Mesodermal cell (in vitro differentiated cells): ENCODE measurements around the gene LBX2.

Source experiments
- H3K27ac ChIP-seq: 2 replicates; pipeline ENCODE4 v1.7.0; 2013; ENCODE audit warnings: mild to moderate bottlenecking, low read depth, low read length, moderate library complexity; ENCODE audit not compliant: severe bottlenecking
- H3K36me3 ChIP-seq: 2 replicates; pipeline ENCODE4 v1.7.1; 2013; ENCODE audit warnings: mild to moderate bottlenecking, low read length, moderate library complexity; ENCODE audit not compliant: control insufficient read depth, insufficient read depth
- H3K4me1 ChIP-seq: one replicate; pipeline ENCODE4 v1.7.1; 2013; ENCODE audit warnings: mild to moderate bottlenecking, low read length; ENCODE audit not compliant: insufficient read depth, control insufficient read depth, poor library complexity, severe bottlenecking
- H3K4me3 ChIP-seq: 2 replicates; pipeline ENCODE4 v1.7.0; 2013; ENCODE audit warnings: low read length, control low read depth, mild to moderate bottlenecking; ENCODE audit not compliant: insufficient read depth, poor library complexity, severe bottlenecking; ENCODE audit errors: extremely low read depth
- H3K9me3 ChIP-seq: 2 replicates; pipeline ENCODE4 v1.7.1; 2013; ENCODE audit warnings: mild to moderate bottlenecking, low read length, moderate library complexity; ENCODE audit not compliant: control insufficient read depth
- WGBS, 2 experiments: methylation state at CpG; one replicate each; pipeline ENCODE4 v1.1.5; 2013; ENCODE audit warnings: missing lambda C conversion rate in 2 of 2; ENCODE audit not compliant: insufficient coverage in 2 of 2; 5-methylcytosine and 5-hydroxymethylcytosine counted together

LBX2 gene

GRCh38 chr2:74534411-74534810 is 35.0 kb upstream of the LBX2 start:
- no peak overlapping the region for H3K4me3 ChIP-seq
- WGBS, 2 experiments: 91 to 95% methylated on average over 10 of the region's 12 CpGs

DNA sequence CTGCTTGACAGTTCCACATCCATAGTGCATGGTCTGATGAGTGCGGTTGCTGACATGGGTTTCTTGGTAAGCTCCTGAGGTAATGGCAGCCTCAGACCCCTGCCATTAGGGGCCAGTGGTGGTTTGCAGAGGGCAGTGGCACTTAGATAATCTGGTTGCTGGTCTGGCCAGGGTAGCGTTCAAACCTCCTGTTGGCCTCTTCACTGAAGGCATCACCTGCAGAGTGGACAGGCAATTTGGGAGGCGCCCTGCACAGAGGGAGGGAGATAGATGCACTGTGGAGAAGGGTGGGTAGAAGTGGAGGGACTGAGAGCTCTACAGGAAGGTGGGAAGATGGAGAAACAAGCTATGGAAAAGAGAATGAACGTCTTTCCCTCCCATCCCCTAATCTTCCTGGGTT is 34.1 kb upstream of the LBX2 start:
- Histone ChIP-seq H3K4me3 (no peak overlapping the region), H3K9me3 (no peaks in the 10 kb centered on the region), H3K4me1 (peaks cover 14% of the 10 kb centered on the region), H3K27ac (no peak overlapping the region), H3K36me3 (peaks cover 37% of the 10 kb centered on the region)
- WGBS, 2 experiments: 97 to 100% methylated on average over 4 of the region's 4 CpGs

More at GRCh38 chr2:74534411-74534810, 35.0 kb upstream of the LBX2 start:
- peaks cover 35% of the 10 kb centered on the region for H3K36me3 ChIP-seq
- no peaks in the 10 kb centered on the region for H3K9me3 ChIP-seq
- peaks cover 9% of the 10 kb centered on the region for H3K4me1 ChIP-seq
- no peak overlapping the region for H3K27ac ChIP-seq

GRCh38 chr2:74532222-74532621 is 32.8 kb upstream of the LBX2 start:
- Histone ChIP-seq H3K27ac (no peak overlapping the region), H3K4me3 (no peak overlapping the region), H3K9me3 (no peaks in the 10 kb centered on the region), H3K36me3 (peaks cover 50% of the 10 kb centered on the region), H3K4me1 (peaks cover 17% of the 10 kb centered on the region)

GRCh38 chr2:74531666-74532065 is 32.3 kb upstream of the LBX2 start:
- 86 to 87% methylated on average over 4 to 7 of the region's 7 CpGs for WGBS, 2 experiments
- H3K4me3 ChIP-seq: no peak overlapping the region
- H3K36me3 ChIP-seq: peaks cover 55% of the 10 kb centered on the region
- peaks cover 12% of the 10 kb centered on the region for H3K4me1 ChIP-seq
- H3K27ac ChIP-seq: no peak overlapping the region
- H3K9me3 ChIP-seq: no peaks in the 10 kb centered on the region

DNA sequence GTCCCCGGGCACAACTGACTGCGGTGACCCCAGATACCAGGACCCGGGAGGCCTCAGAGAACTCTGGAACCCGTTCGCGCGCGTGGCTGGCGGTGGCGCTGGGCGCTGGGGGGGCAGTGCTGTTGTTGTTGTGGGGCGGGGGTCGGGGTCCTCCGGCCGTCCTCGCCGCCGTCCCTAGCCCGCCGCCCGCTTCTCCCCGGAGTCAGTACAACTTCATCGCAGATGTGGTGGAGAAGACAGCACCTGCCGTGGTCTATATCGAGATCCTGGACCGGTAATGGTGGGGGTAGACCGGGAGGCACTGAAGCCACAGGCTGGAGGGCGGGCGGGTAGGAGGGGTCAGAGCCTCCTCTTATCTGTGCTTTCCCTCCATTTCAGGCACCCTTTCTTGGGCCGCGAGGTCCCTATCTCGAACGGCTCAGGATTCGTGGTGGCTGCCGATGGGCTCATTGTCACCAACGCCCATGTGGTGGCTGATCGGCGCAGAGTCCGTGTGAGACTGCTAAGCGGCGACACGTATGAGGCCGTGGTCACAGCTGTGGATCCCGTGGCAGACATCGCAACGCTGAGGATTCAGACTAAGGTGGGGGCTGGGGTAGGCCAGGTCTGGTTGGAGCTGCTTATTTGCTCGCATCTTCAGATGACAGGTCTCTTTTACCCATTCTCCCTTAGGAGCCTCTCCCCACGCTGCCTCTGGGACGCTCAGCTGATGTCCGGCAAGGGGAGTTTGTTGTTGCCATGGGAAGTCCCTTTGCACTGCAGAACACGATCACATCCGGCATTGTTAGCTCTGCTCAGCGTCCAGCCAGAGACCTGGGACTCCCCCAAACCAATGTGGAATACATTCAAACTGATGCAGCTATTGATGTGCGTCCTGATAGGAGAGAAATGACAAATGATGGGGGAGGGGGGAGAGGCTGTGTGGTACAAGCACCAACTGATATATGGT is 31.1 kb upstream of the LBX2 start:
- Histone ChIP-seq H3K9me3 (no peaks in the 10 kb centered on the region), H3K4me3 (peak overlapping the region; percentile 98), H3K27ac (peak overlapping the region; percentile 49), H3K36me3 (peaks cover 65% of the 10 kb centered on the region), H3K4me1 (peaks cover 12% of the 10 kb centered on the region)
- WGBS, 2 experiments: 16 to 17% methylated on average over 32 to 39 of the region's 54 CpGs

GRCh38 chr2:74529357-74530238 is 30.2 kb upstream of the LBX2 start, which contains the start of the genes AUP1 and HTRA2:
Gene AUP1, minus strand, starts transcription at chr2:74529706. Its CDS starts 77 bp downstream, at chr2:74529629.
Gene HTRA2, plus strand, starts transcription at chr2:74529933. Its CDS starts 74 bp downstream, at chr2:74530007.
- Histone ChIP-seq H3K4me1 (peaks cover 12% of the 10 kb centered on the region), H3K27ac (peak within 1 kb of the TSS; percentile 64), H3K9me3 (no peaks in the 10 kb centered on the region), H3K4me3 (peak within 1 kb of the TSS; percentile 98), H3K36me3 (peaks cover 68% of the 10 kb centered on the region)
- 0% methylated on average over 70 to 86 of the region's 87 CpGs for WGBS, 2 experiments

- WGBS, 2 experiments: 0 to 10% methylated on average over 16 to 22 of the region's 29 CpGs
- H3K9me3 ChIP-seq: no peaks in the 10 kb centered on the region
- H3K36me3 ChIP-seq: peaks cover 62% of the 10 kb centered on the region
- H3K4me3 ChIP-seq: peak overlapping the region; percentile 98
- H3K4me1 ChIP-seq: peaks cover 12% of the 10 kb centered on the region
- peak overlapping the region; percentile 64 for H3K27ac ChIP-seq
Observed at GRCh38 chr2:74528600-74529356, 29.4 kb upstream of the LBX2 start.

DNA sequence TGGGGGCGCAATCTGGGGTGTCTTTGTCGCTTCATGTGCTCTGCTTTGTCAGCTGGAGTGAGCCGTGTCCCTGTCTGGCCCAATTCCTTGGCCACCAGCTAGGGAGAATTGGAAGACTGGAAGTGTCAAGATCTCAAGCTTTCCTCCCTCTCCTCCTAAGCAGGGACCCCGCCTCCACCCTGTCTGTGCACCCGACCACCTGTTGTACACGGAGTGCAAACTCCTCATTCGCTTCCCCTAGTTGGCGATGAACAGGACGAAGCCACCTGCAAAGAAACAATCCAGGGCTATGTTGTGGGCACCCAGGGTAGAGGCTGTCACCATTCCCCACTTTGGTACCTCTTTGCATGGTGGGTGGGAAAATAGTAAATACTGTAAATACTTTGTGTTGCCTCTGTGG is 28.3 kb upstream of the LBX2 start:
- H3K27ac ChIP-seq: no peak overlapping the region
- H3K4me3 ChIP-seq: peak overlapping the region; percentile 98
- 95 to 98% methylated on average over 6 to 7 of the region's 9 CpGs for WGBS, 2 experiments
- H3K9me3 ChIP-seq: no peaks in the 10 kb centered on the region
- peaks cover 52% of the 10 kb centered on the region for H3K36me3 ChIP-seq
- H3K4me1 ChIP-seq: peaks cover 12% of the 10 kb centered on the region

GRCh38 chr2:74526649-74527230 is 27.3 kb upstream of the LBX2 start:
- peaks cover 12% of the 10 kb centered on the region for H3K4me1 ChIP-seq
- H3K4me3 ChIP-seq: no peak overlapping the region
- no peak overlapping the region for H3K27ac ChIP-seq
- 98 to 100% methylated on average over 5 to 8 of the region's 11 CpGs for WGBS, 2 experiments
- H3K9me3 ChIP-seq: no peaks in the 10 kb centered on the region
- peaks cover 47% of the 10 kb centered on the region for H3K36me3 ChIP-seq
